ENCODE data around the gene WDR53.

DNA sequence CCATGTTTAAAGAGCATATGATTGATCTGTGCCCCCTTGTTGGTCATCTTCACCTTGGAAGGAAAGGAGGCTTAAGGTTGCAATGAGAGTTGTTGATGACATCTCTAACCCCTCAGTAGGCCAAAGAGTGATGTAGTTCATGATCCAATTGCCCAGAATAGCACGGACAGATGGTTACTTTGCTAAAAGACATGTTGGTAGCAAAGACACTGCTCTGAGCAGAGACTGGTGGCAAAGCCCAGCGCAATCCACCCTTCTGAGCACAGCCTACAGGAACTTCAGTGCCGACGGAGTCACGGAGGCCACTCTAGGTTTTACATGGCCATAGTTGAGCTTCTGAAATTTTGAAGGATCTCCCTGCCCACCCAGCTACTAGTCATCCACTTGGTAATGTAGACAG, 21.9 kb upstream of the WDR53 start:
- TF ChIP-seq, protein P1, sequence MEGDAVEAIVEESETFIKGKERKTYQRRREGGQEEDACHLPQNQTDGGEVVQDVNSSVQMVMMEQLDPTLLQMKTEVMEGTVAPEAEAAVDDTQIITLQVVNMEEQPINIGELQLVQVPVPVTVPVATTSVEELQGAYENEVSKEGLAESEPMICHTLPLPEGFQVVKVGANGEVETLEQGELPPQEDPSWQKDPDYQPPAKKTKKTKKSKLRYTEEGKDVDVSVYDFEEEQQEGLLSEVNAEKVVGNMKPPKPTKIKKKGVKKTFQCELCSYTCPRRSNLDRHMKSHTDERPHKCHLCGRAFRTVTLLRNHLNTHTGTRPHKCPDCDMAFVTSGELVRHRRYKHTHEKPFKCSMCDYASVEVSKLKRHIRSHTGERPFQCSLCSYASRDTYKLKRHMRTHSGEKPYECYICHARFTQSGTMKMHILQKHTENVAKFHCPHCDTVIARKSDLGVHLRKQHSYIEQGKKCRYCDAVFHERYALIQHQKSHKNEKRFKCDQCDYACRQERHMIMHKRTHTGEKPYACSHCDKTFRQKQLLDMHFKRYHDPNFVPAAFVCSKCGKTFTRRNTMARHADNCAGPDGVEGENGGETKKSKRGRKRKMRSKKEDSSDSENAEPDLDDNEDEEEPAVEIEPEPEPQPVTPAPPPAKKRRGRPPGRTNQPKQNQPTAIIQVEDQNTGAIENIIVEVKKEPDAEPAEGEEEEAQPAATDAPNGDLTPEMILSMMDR (IDR thresholded peaks at IDR 0.05 in 8 of 11, conservative IDR thresholded peaks at IDR 0.05 in 3 of 11), result no peak
- TF ChIP-seq POLR2AphosphoS5 (IDR thresholded peaks at IDR 0.05), result no peak

Data from spleen (tissue), 7 donors.